SHP77 treated with DMSO at 0.1 percent for 48 hours (cell line): Measurements from ENCODE around the gene SYNE1.
A peak's percentile ranks its signal among the peaks of the same experiment; 100 is the strongest.
"Not testable (repeated sequence)": the region's sequence is repeated elsewhere in the genome, so short reads cannot be mapped to it uniquely, and the experiment has no call there.

Experiments
- DNase-seq: peaks from one replicate; lab custom pipeline; 2025; lab: John Stamatoyannopoulos, UW

Gene SYNE1

GRCh38 chr6:152566103-152566875 is 70.9 kb downstream of the SYNE1 start:
- no peak for DNase-seq

DNA sequence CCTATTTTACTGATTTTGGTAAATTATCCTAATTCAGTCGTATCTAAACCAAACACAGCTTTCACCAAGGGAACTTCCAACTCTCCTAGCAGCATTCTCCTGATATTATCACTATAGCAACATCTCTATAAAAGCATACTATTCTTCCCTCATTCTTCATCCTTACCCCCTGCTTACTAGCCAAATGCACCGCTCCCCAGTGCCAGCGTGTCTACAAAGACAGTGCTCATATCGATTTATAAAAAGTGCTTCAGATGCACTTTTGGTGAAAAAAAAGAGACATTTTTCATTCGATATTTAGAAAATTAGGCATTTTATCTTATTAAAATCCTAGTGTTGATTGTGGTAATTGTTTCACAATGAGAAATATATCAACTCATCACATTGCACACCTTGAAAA is 74.0 kb downstream of the SYNE1 start:
- no peak for DNase-seq

DNA sequence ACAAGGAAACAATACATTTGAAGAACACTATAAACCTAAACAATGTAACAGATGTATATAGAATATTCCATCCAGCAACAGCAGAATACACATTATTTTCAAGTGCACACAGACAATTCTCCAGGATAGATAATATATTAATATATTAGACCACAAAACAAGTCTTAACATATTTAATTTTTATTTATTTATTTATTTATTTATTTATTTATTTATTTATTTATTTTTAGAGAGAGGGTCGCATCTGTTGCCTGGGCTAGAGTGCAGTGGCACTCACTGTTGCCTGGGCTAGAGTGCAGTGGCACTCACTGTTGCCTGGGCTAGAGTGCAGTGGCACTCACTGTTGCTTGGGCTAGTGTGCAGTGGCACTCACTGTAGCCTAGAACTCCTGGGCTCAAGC is 78.4 kb downstream of the SYNE1 start:
- DNase-seq, result not testable (repeated sequence)

GRCh38 chr6:152557502-152557901 is 79.7 kb downstream of the SYNE1 start:
- no peak for DNase-seq

- no peak for DNase-seq
Observed at GRCh38 chr6:152554851-152555250, 82.3 kb downstream of the SYNE1 start.

- peak; percentile 38 for DNase-seq
Observed at GRCh38 chr6:152552616-152553209, 84.4 kb downstream of the SYNE1 start.

GRCh38 chr6:152543519-152543918 is 93.6 kb downstream of the SYNE1 start:
- no peak for DNase-seq

GRCh38 chr6:152540381-152540780 is 96.8 kb downstream of the SYNE1 start:
- DNase-seq, result no peak

DNA sequence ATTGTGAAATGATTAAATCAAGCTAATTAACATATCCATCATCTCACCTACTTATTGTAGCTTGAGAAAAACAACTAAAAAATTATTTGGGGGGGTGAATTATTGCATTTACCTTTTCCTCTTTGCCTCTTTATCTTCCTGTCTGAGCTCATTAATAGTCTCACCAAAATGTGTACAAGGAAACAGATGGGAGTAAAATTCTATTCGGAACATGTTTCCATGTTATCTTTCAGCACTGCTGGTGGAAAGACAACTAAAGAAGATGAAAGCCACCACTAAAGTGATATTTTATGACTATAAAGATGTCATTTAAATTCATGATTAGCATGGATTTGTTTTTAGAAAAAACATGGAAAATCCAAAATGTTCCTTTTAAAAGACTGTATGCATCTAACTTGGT is 102.6 kb downstream of the SYNE1 start:
- DNase-seq, result no peak

GRCh38 chr6:152532556-152533422 is 104.4 kb downstream of the SYNE1 start:
- DNase-seq, result no peak

DNA sequence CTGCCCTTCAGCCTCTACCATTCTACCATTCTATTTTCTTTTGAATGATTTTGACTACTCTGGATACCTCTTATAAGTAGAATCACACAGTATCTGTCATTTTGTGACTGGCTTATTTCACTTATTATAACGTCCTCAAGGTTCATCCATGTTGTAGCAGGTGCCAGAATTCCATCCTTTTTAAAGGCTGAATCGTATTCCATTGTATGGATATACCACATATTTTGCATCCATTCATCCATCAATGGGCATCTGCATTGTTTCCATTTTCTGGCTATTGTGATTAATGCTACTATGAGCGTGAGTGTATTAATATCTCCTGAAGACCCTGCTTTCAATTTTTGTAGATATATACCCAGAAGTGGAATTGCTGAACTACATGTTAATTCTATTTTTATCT is 105.5 kb downstream of the SYNE1 start:
- DNase-seq, result no peak

GRCh38 chr6:152529369-152529768 is 107.8 kb downstream of the SYNE1 start:
- no peak for DNase-seq

DNA sequence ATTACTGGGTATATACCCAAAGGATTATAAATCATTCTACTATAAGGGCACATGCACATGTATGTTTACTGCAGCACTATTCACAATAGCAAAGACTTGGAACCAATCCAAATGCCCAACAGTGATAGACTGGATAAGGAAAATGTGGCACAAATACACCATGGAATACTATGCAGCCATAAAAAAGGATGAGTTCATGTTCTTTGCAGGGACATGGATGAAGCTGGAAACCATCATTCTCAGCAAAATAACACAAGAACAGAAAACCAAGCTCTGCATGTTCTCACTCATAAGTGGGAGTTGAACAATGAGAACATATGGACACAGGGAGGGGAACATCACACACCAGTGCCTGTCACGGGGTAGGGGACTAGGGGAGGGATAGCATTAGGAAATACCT is 123.0 kb downstream of the SYNE1 start:
- DNase-seq, result not testable (repeated sequence)

GRCh38 chr6:152509916-152510315 is 127.2 kb downstream of the SYNE1 start:
- DNase-seq, result no peak

GRCh38 chr6:152508477-152508876 is 128.7 kb downstream of the SYNE1 start:
- no peak for DNase-seq

- no peak for DNase-seq
Observed at GRCh38 chr6:152503546-152503945, 133.6 kb downstream of the SYNE1 start.

DNA sequence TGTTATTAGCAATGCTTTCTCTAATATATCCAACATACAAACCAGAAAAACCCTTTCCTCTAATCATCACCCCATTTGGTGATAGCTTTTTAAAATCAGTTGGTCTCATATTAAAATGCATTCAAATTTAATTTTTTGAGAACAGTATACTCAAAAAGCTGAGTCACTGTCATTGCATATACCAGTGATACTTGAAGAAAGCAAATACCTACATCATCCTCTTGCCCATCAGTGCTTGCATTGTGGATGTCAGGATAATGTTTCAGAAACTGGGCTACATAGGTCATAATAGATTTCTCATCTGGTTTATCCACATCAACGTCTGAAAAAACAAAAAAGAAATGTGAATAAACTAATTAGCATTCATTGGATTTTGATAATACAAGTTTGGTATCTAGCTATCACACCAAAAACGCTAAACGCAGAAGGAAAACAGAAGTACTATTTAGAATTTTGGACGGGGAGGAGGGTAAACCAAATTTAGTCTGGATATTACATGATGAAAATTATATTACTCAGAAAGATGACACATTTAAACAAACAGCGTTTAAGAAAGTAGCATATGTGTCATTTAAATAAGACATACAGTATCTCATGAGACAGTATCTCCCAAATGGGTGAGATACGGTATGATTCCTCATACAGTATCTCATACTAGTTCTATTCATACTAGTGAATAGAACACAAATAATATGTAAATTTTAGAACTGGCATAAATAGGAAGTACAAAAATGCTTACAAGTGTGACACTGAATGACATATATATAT is 134.6 kb downstream of the SYNE1 start:
- no peak for DNase-seq

DNA sequence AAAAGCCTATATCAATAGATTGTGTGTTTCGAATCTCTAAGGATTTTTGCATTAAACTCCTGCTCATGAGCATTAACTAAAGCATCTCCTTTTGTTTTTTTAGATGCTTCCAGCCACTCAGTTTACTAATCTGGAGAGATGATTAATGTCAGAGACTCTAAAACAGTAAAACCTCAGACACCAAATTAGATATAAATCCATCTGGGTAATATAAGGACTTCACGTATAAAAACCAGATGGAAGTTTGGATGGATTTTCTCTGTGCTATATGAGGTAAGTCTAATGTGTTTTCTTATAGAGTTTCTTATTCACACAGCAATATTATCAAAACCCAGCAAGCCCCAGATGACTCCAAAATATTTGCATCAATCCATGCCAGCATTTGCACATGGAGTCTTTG is 137.2 kb downstream of the SYNE1 start:
- DNase-seq, result no peak

DNA sequence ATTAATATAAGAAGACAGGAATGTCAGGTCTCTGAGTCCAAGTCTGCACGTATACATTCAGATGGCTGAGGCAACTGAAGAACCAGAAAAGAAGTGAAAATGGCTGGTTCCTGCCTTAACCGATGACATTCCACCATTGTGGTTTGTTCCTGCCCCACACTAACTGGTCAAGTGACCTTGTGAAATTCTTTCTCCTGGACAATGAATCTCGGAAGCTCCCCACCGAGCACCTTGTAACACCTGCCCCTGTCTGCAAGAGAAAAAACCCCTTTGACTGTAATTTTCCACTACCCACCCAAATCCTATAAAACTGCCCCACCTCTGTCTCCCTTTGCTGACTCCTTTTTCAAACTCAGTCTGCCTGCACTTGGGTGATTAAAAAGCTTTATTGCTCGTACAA is 140.4 kb downstream of the SYNE1 start:
- no peak for DNase-seq

- DNase-seq, result not testable (repeated sequence)
Observed at GRCh38 chr6:152495456-152495855, 141.7 kb downstream of the SYNE1 start.

DNA sequence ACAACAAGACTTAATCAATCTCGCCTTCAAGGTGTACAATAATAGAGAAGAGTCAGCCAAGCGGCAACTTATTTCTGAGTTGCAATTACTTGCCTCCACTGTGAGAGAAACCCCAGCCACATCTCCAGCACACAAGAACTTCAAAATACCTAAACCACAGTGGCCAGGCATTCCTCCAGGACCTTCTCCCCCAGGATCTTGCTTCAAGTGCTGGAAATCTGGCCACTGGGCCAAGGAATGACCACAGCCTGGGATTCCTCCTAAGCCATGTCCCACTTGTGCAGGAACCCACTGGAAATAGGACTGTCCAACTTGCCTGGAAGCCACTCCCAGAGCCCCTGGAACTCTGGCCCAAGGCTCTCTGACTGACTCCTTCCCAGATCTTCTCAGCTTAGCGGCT is 144.9 kb downstream of the SYNE1 start:
- DNase-seq, result not testable (repeated sequence)

DNA sequence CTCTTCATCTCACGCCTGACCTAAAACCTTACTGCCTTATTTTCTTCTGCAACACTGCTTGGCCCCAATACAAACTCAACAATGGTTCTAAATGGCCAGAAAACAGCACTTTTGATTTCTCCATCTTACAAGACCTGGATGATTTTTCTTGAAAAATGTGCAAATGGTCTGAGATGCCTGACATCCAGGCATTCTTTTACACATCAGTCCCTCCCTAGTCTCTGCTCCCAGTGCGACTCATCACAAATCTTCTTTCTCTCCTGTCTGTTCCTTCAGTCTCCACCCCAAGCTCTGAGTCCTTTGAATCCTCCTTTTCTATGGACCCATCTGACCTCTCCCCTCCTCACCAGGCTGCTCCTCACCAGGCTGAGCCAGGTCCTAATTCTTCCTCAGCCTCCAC is 145.7 kb downstream of the SYNE1 start:
- DNase-seq, result not testable (repeated sequence)
